ENCODE data around the gene USP53. TPM values are rescaled to one million over a fixed set of nuclear protein-coding genes. Genes with fewer than 3 reads are reported as not detected.

Gene USP53
- total and polyA plus RNA-seq, 7 donors, result 6.0 to 89.5 (median 53.5) TPM

DNA sequence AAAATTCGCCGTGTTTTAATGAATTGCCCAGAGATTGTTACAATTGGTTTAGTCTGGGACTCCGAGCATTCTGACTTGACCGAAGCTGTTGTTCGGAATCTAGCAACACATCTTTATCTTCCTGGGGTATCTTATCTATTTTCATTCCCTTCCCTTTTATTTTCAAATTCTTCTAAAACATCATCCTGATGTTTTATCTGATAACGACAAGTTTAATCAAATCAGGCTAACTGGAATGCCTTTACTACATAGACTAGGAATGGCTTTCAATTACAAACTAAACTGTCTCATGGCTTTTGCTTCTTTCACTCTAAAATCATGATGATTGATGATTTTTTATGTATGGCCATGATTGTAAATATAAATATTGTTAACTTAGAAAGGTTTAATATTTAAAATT is 48.0 kb downstream of the USP53 start:
- H3K27me3 ChIP-seq (ENCODE audit: insufficient read depth in 3 of 3, low read length in 2 of 3), result no peaks in the 10 kb centered on the region
- no peak overlapping the region for H3K27ac ChIP-seq
- DNase-seq (no peak), ATAC-seq (no peak)
- intact Hi-C loops (cut with DNase I), result loop anchor here in 1 of 2 donors (10.0 kb wide), 1 partner anchor 96 kb away; no protein-coding TSS in a partner anchor
- H3K9me3 ChIP-seq, result no peaks in the 10 kb centered on the region
- TF ChIP-seq, protein P1, sequence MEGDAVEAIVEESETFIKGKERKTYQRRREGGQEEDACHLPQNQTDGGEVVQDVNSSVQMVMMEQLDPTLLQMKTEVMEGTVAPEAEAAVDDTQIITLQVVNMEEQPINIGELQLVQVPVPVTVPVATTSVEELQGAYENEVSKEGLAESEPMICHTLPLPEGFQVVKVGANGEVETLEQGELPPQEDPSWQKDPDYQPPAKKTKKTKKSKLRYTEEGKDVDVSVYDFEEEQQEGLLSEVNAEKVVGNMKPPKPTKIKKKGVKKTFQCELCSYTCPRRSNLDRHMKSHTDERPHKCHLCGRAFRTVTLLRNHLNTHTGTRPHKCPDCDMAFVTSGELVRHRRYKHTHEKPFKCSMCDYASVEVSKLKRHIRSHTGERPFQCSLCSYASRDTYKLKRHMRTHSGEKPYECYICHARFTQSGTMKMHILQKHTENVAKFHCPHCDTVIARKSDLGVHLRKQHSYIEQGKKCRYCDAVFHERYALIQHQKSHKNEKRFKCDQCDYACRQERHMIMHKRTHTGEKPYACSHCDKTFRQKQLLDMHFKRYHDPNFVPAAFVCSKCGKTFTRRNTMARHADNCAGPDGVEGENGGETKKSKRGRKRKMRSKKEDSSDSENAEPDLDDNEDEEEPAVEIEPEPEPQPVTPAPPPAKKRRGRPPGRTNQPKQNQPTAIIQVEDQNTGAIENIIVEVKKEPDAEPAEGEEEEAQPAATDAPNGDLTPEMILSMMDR (IDR thresholded peaks at IDR 0.05), result no peak
- WGBS, 3 donors, result 97 to 99% (median 98%) methylated on average over 6 of the region's 6 CpGs
- peaks cover under 1 to 95% of the 10 kb centered on the region in 2 donors for H3K36me3 ChIP-seq (ENCODE audit: insufficient read depth in 1 of 2, low read depth in 1 of 2)
- no peak overlapping the region for H3K4me3 ChIP-seq
- H3K4me1 ChIP-seq, result no peaks in the 10 kb centered on the region

DNA sequence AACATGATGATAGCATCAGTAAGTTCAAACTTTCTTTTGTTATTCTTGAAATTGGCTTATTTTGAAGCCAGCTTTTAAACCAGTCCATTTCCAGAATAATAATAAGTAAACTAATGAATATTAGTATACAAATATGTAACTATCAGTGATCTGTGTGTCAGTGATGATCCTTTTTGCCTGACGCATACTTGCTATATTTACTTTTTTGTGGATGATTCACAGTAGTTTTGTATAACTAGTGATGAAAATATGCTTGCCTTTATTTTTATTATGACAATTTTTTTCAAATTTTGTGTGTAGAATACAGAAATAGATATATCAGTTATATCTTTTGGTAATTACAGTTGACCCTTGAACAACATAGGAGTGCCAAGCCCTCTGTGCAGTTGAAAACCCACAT is 49.5 kb downstream of the USP53 start:
- DNase-seq (no peak), ATAC-seq (no peak)
- Histone ChIP-seq H3K27me3 (ENCODE audit: insufficient read depth in 3 of 3, low read length in 2 of 3) (no peaks in the 10 kb centered on the region), H3K4me3 (no peak overlapping the region), H3K36me3 (ENCODE audit: insufficient read depth in 1 of 2, low read depth in 1 of 2) (peaks cover 2 to 95% of the 10 kb centered on the region in 2 donors), H3K27ac (no peak overlapping the region), H3K4me1 (no peaks in the 10 kb centered on the region), H3K9me3 (no peaks in the 10 kb centered on the region)
- intact Hi-C loops (cut with DNase I), result loop anchor here in 1 of 2 donors (10.0 kb wide), 1 partner anchor 97 kb away; no protein-coding TSS in a partner anchor
- WGBS, 3 donors, result 95 to 98% (median 98%) methylated on average over 1 of the region's 1 CpG
- TF ChIP-seq, protein P1 (IDR thresholded peaks at IDR 0.05), result no peak

DNA sequence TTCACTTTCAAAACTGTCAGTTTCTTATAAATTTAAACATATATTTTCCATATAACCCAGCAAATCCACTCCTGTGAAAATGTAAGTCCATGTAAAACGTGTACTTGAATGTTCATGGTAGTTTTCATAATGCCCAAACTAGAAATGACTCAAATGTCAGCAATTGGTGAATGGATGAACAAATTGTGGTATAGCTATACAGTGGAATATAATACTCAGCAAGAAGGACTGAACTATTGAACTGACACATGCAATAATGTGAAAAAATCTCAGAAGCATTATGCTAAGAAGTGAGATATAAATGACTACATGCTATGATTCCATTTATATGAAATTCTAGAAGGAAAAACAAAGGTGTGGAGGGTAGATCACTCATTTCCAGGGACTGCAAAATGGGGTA is 52.2 kb downstream of the USP53 start:
- 77 to 80% (median 79%) methylated on average over 1 of the region's 1 CpG for WGBS, 3 donors
- intact Hi-C loops (cut with DNase I), result loop anchor here in 1 of 2 donors (10.0 kb wide), 1 partner anchor 100 kb away; no protein-coding TSS in a partner anchor
- Histone ChIP-seq H3K36me3 (ENCODE audit: insufficient read depth in 1 of 2, low read depth in 1 of 2) (peaks cover 2 to 97% of the 10 kb centered on the region in 2 donors), H3K27ac (no peak overlapping the region), H3K27me3 (ENCODE audit: insufficient read depth in 3 of 3, low read length in 2 of 3) (no peaks in the 10 kb centered on the region), H3K4me1 (no peaks in the 10 kb centered on the region), H3K9me3 (no peaks in the 10 kb centered on the region), H3K4me3 (no peak overlapping the region)
- no peak for ATAC-seq
- DNase-seq, result no peak
- TF ChIP-seq, protein P1 (IDR thresholded peaks at IDR 0.05), result no peak

DNA sequence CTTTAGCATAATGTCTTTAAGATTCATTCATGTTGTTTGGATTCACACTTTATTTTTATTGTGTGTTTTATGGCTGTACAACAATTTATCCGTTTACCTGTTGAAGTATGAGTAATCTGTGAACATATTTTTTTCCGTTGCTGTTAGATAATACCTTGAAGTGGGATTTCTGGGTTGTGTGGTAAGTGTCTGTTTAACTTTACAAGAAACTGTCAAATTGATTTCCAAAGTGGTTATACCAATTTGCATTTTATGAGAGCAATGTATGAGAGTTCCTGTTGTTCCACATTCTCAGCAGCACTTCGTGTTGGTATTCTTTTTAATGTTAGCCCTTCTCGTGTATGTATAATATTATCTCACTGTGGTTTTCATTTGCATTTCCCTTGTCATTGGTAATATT is 53.6 kb downstream of the USP53 start:
- TF ChIP-seq, protein P1 (IDR thresholded peaks at IDR 0.05), result no peak
- H3K27ac ChIP-seq, result no peak overlapping the region
- H3K36me3 ChIP-seq (ENCODE audit: insufficient read depth in 1 of 2, low read depth in 1 of 2), result peaks cover 2 to 97% of the 10 kb centered on the region in 2 donors
- DNase-seq (no peak), ATAC-seq (no peak)
- intact Hi-C loops (cut with DNase I), result loop anchor here in 1 of 2 donors (10.0 kb wide), 1 partner anchor 101 kb away; no protein-coding TSS in a partner anchor
- H3K27me3 ChIP-seq (ENCODE audit: insufficient read depth in 3 of 3, low read length in 2 of 3), result no peaks in the 10 kb centered on the region
- no peak overlapping the region for H3K4me3 ChIP-seq
- 80 to 88% (median 82%) methylated on average over 4 of the region's 4 CpGs for WGBS, 3 donors
- peaks cover 1% of the 10 kb centered on the region for H3K4me1 ChIP-seq
- H3K9me3 ChIP-seq, result no peaks in the 10 kb centered on the region

DNA sequence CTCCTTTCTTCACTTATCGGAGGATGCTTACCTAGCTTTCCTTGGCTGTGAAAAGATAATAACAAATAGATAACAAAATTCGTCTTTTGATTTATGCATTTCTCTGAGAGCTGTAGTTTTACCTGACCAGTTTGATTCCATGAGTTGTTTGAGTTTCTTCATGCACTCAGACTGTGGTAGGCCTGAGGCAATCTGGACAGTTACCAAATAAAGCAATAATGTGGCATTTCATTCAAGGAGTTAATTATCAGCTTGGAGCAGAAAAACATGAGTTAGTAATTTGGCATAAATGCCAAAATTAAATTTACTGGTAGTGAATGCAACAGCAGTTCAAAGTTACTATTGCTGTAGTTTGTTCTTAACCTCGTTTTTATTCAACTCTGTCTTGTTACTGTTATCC is 56.0 kb downstream of the USP53 start:
- Histone ChIP-seq H3K27ac (no peak overlapping the region), H3K36me3 (ENCODE audit: insufficient read depth in 1 of 2, low read depth in 1 of 2) (peaks cover 2 to 97% of the 10 kb centered on the region in 2 donors), H3K4me1 (peaks cover 3% of the 10 kb centered on the region), H3K27me3 (ENCODE audit: insufficient read depth in 3 of 3, low read length in 2 of 3) (no peaks in the 10 kb centered on the region), H3K4me3 (no peak overlapping the region), H3K9me3 (no peaks in the 10 kb centered on the region)
- 86 to 91% (median 88%) methylated on average over 3 of the region's 3 CpGs for WGBS, 3 donors
- TF ChIP-seq, protein P1 (IDR thresholded peaks at IDR 0.05), result no peak
- no peak for DNase-seq
- intact Hi-C loops (cut with DNase I), result loop anchor here in 1 of 2 donors (10.0 kb wide), 1 partner anchor 104 kb away; no protein-coding TSS in a partner anchor
- no peak for ATAC-seq
